Activated CD4-positive, alpha-beta memory T cell treated with anti-CD3 and anti-CD28 coated beads for 36 hours (primary cell): Measurements from ENCODE around the gene ANTXR2. TPM values are rescaled to one million over a fixed set of nuclear protein-coding genes. Genes with fewer than 3 reads are reported as not detected.

Experiments
- CTCF ChIA-PET: fragments of 350-600 bp; sonication (Branson Sonifier 250); formaldehyde crosslinking; loops from one replicate; lab custom pipeline; 2021; ENCODE audit warnings: antibody characterized with exemption, inconsistent platforms; lab: Charles Lee
- POLR2A ChIA-PET: fragments of 350-600 bp; sonication (Branson Sonifier 250); formaldehyde crosslinking; loops from one replicate; lab custom pipeline; 2021; ENCODE audit warnings: antibody characterized with exemption; lab: Charles Lee
- DNase-seq: peaks from one replicate; pipeline ENCODE4 v3.0.0-alpha.2; 2020
- H3K27ac Mint-ChIP-seq: one replicate; pipeline ENCODE4 v1.8.0; 2021; ENCODE audit warnings: mixed read lengths
- H3K27me3 Mint-ChIP-seq: one replicate; pipeline ENCODE4 v1.8.0; 2021; ENCODE audit warnings: mixed read lengths
- H3K36me3 Mint-ChIP-seq: one replicate; pipeline ENCODE4 v1.8.0; 2021; ENCODE audit warnings: mixed read lengths
- H3K4me1 Mint-ChIP-seq: one replicate; pipeline ENCODE4 v1.8.0; 2021; ENCODE audit warnings: low read depth, mixed read lengths
- H3K4me3 Mint-ChIP-seq: one replicate; pipeline ENCODE4 v1.8.0; 2021; ENCODE audit warnings: mild to moderate bottlenecking, mixed read lengths
- H3K9me3 Mint-ChIP-seq: one replicate; pipeline ENCODE4 v1.8.0; 2021; ENCODE audit warnings: mixed read lengths
- intact Hi-C: fragments of 100-400 bp; cut with micrococcal nuclease; formaldehyde crosslinking; loops from one replicate; pipeline ENCODE4 v1.15.1; 2023
- total RNA-seq, 2 experiments: library from RNA; stranded (reverse); gene quantifications; one replicate each; pipeline ENCODE4 v1.2.3, GENCODE V29; 2021

ANTXR2 gene
- total RNA-seq, 2 experiments from 2014 or later = 12.6 to 14.4 TPM

DNA sequence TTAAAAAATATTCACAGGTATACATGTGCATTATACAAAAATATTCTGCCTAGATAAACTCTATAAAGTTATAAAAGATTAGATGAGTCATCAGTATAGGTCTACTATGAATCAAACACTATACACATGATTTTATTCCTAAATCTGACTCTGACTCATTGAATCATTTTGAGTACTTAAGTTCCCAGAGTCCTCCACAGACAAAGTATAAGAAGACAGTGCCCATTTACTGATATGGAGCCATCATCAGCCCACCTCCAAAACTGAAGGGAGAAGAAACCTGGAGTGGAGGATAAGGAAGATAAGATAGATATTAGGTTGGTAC lies 28.7 kb upstream of the ANTXR2 start:
- H3K27ac Mint-ChIP-seq = no peak overlapping the region
- no peak for DNase-seq
- intact Hi-C loops = loop anchor here (2.0 kb wide), 1 partner anchor 23 kb away; no protein-coding TSS in a partner anchor
- peaks cover 3% of the 10 kb centered on the region for H3K36me3 Mint-ChIP-seq
- peaks cover 3% of the 10 kb centered on the region for H3K27me3 Mint-ChIP-seq
- ChIA-PET POLR2A (no interaction called here), CTCF (no interaction called here)
- peaks cover 4% of the 10 kb centered on the region for H3K9me3 Mint-ChIP-seq
- H3K4me1 Mint-ChIP-seq = peaks cover 9% of the 10 kb centered on the region
- no peak overlapping the region for H3K4me3 Mint-ChIP-seq

DNA sequence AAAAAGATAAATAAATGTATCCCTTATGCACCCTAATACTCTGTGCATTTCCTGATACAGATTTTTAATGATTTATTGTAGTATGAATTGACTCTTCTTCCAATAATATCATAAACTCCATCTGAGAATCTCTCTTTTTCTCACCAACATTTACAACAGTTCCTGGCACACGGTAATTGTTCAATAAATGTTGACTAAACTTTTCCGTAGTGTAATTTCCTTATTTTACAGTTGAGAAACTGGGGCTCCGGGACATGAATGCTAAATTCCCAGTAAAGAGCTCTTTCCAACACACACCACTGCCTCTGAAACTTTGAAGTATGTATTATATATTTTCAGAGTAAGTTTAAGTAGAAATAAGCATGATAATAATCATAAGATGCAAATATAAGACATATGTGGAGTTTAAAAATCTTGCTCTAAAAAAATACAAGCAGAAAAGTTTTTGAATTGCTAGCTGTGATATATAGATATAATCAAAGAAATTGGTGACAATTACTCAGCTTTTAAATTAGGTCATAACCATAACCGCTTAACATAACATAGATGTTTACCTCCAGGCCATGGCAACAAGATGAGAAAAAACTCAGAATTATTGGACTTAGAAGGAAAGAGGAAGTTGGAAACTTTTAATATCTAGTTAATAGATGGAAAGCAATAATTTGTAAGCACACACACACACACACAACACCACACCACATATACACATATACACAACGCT lies 28.2 kb upstream of the ANTXR2 start:
- peaks cover 9% of the 10 kb centered on the region for H3K4me1 Mint-ChIP-seq
- no peak overlapping the region for H3K27ac Mint-ChIP-seq
- H3K9me3 Mint-ChIP-seq = peaks cover under 1% of the 10 kb centered on the region
- peaks cover 3% of the 10 kb centered on the region for H3K27me3 Mint-ChIP-seq
- peaks cover 2% of the 10 kb centered on the region for H3K36me3 Mint-ChIP-seq
- intact Hi-C loops = loop anchor here (2.0 kb wide), 1 partner anchor 24 kb away; no protein-coding TSS in a partner anchor
- ChIA-PET POLR2A (no interaction called here), CTCF (interaction anchor here (1.3 kb wide), 1 partner anchor 84 kb away, joined by 4 read pairs; no protein-coding TSS in a partner anchor)
- no peak for DNase-seq
- no peak overlapping the region for H3K4me3 Mint-ChIP-seq

DNA sequence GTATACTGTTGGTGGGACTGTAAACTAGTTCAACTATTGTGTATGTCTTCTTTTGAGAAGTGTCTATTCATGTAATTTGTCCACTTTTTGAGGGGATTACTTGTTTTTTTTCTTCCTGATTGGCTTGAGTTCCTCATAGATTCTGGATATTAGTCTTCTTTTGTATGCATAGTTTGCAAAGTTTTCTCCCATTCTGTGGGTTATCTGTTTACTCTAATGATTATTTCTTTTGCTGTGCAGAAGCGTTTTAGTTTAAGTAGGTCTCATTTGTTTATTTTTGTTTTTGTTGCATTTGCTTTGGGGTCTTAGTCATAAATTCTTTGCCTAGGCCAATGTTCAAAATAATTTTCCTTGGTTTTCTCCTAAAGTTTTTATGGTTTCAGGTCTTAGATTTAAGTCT lies 26.6 kb upstream of the ANTXR2 start:
- intact Hi-C loops = loop anchor here (2.0 kb wide), 1 partner anchor 25 kb away; no protein-coding TSS in a partner anchor
- Mint-ChIP-seq H3K9me3 (no peaks in the 10 kb centered on the region), H3K27ac (no peak overlapping the region), H3K4me3 (no peak overlapping the region), H3K36me3 (no peaks in the 10 kb centered on the region), H3K4me1 (peaks cover 9% of the 10 kb centered on the region), H3K27me3 (peaks cover 3% of the 10 kb centered on the region)
- CTCF ChIA-PET = interaction anchor here (0.6 kb wide), 1 partner anchor 1236 kb away, joined by 3 read pairs; no protein-coding TSS in a partner anchor
- POLR2A ChIA-PET = no interaction called here
- DNase-seq = no peak

DNA sequence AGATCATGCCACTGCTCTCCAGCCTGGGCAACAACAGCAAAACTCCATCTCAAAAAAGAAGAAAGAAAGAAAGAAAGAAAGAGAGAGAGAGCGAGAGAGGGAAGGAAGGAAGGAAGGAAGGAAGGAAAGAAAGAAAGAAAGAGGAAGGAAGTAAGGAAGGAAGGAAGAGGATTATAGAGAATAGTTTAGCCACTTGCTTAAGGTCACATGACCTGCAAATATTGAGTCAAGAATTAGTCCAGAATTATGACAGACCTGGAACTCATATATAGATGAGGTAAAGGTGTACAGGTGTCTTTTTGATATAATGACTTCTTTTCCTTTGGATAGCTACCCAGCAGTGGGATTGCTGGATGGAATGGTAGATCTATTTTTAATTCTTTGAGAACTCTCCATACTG lies 25.6 kb upstream of the ANTXR2 start:
- peaks cover 9% of the 10 kb centered on the region for H3K4me1 Mint-ChIP-seq
- no peak overlapping the region for H3K27ac Mint-ChIP-seq
- no peaks in the 10 kb centered on the region for H3K36me3 Mint-ChIP-seq
- intact Hi-C loops = no loop called here
- peaks cover 3% of the 10 kb centered on the region for H3K27me3 Mint-ChIP-seq
- no peaks in the 10 kb centered on the region for H3K9me3 Mint-ChIP-seq
- no peak overlapping the region for H3K4me3 Mint-ChIP-seq
- ChIA-PET CTCF (no interaction called here), POLR2A (no interaction called here)
- DNase-seq = no peak

DNA sequence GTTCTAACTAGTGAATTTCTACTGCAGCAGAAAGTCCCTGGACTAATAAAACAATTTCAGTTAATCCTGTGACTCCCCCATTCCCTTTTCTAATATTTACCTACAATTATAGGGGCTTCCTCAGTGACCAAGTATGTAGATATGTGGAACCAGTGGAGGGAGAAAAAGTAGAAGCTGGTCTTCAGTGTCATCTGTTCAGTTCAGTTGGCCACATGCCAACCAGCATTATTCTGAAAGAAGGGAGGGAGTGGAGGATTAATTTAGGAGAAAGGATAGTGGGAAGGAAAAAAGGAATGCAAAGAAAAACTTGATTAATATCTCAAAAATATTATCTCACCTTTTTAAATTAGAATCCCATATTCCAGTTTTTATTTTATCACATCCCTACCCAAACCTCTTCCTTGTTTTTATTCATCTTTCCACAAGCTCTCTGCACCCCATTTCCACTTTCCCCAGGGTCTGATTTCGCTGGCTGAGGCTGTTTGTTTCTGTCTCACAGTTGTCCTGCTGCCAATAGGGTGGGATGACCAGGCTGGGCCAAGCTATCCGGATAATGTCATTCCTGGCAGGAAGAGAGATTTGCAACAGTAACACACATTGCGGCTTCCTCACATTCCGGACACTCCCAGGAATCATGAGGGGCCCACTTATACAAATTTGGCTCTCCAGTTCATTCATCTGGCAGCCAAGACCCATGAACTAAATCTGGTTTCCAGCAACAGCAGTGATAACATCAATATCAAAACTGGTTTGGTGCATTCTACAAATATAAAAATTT lies 24.6 kb upstream of the ANTXR2 start:
- no peak for DNase-seq
- Mint-ChIP-seq H3K27me3 (peaks cover 3% of the 10 kb centered on the region), H3K4me3 (no peak overlapping the region), H3K27ac (no peak overlapping the region), H3K9me3 (no peaks in the 10 kb centered on the region), H3K4me1 (peaks cover 10% of the 10 kb centered on the region), H3K36me3 (no peaks in the 10 kb centered on the region)
- ChIA-PET CTCF (no interaction called here), POLR2A (no interaction called here)
- intact Hi-C loops = no loop called here

DNA sequence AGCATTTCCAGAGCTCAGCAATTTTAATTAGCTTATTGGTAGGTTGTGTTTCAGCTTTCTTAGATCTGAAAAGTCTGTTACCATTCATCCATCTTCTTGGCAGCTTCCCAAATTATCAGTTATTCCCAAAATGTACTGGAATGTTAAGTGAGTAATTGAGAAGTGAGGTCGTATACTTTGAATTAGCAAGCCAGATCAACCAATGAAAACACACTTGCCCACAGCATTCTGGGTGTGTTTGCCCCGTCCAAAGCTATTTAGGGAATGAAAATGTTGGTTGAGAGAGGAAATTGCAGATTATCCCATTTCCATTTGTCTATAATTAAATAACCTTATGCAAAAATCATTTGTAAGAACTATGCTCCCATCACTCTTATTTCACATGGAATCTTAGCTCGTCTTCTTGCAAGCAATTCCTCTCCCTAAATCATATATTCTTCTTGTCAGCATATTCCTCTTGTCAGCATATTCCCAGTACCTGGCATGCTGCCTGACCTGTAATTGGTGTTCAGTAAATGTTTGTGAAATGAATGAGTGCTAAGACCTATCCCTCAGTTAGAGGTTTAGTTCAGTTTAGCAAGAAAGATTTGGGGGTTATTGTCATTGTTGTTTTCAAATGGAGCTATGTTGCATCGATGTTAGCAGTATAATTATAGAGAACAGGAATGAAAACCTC lies 23.3 kb upstream of the ANTXR2 start:
- no peak overlapping the region for H3K27ac Mint-ChIP-seq
- H3K36me3 Mint-ChIP-seq = no peaks in the 10 kb centered on the region
- peaks cover 3% of the 10 kb centered on the region for H3K27me3 Mint-ChIP-seq
- H3K4me3 Mint-ChIP-seq = no peak overlapping the region
- peaks cover 8% of the 10 kb centered on the region for H3K4me1 Mint-ChIP-seq
- POLR2A ChIA-PET = no interaction called here
- H3K9me3 Mint-ChIP-seq = no peaks in the 10 kb centered on the region
- DNase-seq = no peak
- CTCF ChIA-PET = no interaction called here
- intact Hi-C loops = no loop called here

DNA sequence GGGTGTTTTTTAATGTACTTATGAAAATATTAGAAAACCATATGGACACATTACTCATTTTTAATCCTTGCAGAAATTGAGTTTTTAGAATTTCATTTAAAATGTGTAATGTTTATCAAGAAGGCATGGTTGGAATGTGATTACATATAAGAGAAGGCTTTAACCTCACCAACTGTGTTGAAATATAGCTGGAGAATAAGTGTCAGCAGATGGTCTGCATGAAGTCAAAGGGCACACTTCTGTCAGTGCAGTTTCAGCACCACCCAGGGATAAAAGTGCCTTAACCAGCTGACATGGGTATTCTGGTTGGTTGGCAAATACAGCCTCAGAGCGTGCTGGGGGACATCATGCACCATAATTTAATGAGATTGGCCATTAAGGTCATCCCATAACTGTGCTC lies 21.2 kb upstream of the ANTXR2 start:
- DNase-seq = no peak
- POLR2A ChIA-PET = no interaction called here
- H3K4me1 Mint-ChIP-seq = peaks cover 8% of the 10 kb centered on the region
- H3K9me3 Mint-ChIP-seq = no peaks in the 10 kb centered on the region
- no peaks in the 10 kb centered on the region for H3K36me3 Mint-ChIP-seq
- H3K27me3 Mint-ChIP-seq = no peaks in the 10 kb centered on the region
- CTCF ChIA-PET = no interaction called here
- no peak overlapping the region for H3K27ac Mint-ChIP-seq
- intact Hi-C loops = no loop called here
- H3K4me3 Mint-ChIP-seq = no peak overlapping the region

DNA sequence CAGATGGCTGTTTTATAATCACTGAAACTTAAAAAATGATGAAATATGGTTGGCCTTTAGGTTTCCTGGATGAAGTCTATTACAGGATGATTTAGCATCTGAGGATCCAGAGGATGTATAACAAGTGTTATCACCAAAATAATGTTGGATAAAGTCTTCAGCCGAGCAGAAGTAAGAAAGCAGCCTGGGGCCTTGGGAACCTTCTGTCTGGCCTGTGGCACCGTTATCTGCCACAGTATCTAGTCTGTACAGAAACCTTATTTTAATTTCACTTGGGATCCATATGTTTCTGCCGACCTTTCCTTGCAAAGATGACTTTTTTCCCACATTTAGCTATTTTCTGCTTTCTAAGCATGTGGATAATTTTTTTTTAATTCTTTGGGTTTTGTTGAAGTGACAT lies 20.5 kb upstream of the ANTXR2 start:
- no peaks in the 10 kb centered on the region for H3K36me3 Mint-ChIP-seq
- no peak overlapping the region for H3K4me3 Mint-ChIP-seq
- H3K27ac Mint-ChIP-seq = no peak overlapping the region
- DNase-seq = no peak
- H3K9me3 Mint-ChIP-seq = no peaks in the 10 kb centered on the region
- no peaks in the 10 kb centered on the region for H3K27me3 Mint-ChIP-seq
- intact Hi-C loops = no loop called here
- peaks cover 8% of the 10 kb centered on the region for H3K4me1 Mint-ChIP-seq
- ChIA-PET CTCF (interaction anchor here (0.7 kb wide), 1 partner anchor 13 kb away, joined by 3 read pairs; no protein-coding TSS in a partner anchor), POLR2A (no interaction called here)

DNA sequence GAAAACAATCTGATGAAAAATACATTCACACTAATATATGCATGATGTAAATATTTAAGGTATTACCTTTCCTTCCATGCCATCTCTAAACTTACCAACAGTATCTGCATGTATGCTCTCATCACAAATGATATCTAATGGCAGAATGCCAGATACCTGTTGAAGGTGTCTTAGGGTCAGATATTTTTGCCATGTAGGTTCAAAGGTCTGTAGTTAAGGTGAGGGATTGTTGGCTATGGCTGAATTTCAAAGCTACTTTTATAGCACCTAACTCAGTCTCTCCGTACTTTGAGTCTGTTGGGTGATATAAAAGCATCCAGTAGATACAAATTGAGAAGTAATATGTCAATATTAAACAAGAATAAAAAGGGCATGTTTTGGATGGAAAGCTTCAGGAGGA lies 19.8 kb upstream of the ANTXR2 start:
- intact Hi-C loops = no loop called here
- H3K36me3 Mint-ChIP-seq = no peaks in the 10 kb centered on the region
- H3K9me3 Mint-ChIP-seq = no peaks in the 10 kb centered on the region
- peaks cover 8% of the 10 kb centered on the region for H3K4me1 Mint-ChIP-seq
- no peak for DNase-seq
- POLR2A ChIA-PET = no interaction called here
- H3K27ac Mint-ChIP-seq = no peak overlapping the region
- no peaks in the 10 kb centered on the region for H3K27me3 Mint-ChIP-seq
- CTCF ChIA-PET = interaction anchor here (0.7 to 1.2 kb wide), 2 partner anchors 14 to 175 kb away, joined by 3 to 4 read pairs; no protein-coding TSS in a partner anchor
- no peak overlapping the region for H3K4me3 Mint-ChIP-seq

DNA sequence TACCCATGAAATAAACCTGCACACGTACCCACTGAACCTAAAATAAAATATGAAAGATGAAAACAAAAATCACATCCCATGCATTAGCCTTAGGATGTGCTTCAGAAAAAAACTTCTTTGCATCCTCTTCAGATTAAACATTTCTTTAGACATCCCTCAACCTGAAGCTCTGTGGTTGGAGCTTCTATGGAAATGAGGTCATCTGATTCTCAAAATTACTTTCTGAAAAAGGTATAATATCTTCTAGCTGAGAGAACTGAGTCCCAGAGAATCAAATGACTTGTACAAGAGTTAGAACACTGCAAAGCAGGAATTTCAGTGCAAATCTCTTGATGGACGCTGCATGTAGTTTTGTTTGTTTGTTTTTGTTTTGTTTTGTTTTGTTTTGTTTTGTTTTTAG lies 19.1 kb upstream of the ANTXR2 start:
- CTCF ChIA-PET = interaction anchor here (1.2 kb wide), 1 partner anchor 175 kb away, joined by 4 read pairs; no protein-coding TSS in a partner anchor

DNA sequence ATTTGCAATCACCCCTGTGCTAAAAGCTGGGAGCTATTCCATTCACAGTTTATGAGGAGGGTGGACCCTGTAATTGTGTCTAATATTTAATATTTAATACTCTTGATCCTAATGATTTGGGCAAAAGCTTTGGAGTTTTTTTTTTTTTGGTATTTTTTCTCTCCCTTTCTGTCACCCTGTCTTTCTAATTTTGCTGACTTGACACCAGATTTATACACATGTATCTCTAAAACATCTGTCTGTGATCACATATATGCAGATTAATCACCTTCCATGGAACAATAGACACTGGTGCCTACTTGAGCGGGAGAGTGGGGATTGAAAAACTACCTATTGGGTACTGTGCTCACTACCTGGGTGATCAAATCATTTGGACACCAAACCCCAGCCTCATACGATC lies 18.7 kb upstream of the ANTXR2 start:
- Mint-ChIP-seq H3K27ac (no peak overlapping the region), H3K4me3 (no peak overlapping the region), H3K4me1 (peaks cover 8% of the 10 kb centered on the region), H3K9me3 (no peaks in the 10 kb centered on the region), H3K36me3 (no peaks in the 10 kb centered on the region), H3K27me3 (no peaks in the 10 kb centered on the region)
- intact Hi-C loops = no loop called here
- POLR2A ChIA-PET = no interaction called here
- CTCF ChIA-PET = interaction anchor here (1.2 to 2.3 kb wide), 2 partner anchors 13 to 174 kb away, joined by 4 to 9 read pairs; no protein-coding TSS in a partner anchor
- DNase-seq = no peak

More for the DNA sequence above, 19.1 kb upstream of the ANTXR2 start:
- Mint-ChIP-seq H3K4me3 (no peak overlapping the region), H3K36me3 (no peaks in the 10 kb centered on the region), H3K27me3 (no peaks in the 10 kb centered on the region), H3K9me3 (no peaks in the 10 kb centered on the region), H3K27ac (no peak overlapping the region), H3K4me1 (peaks cover 8% of the 10 kb centered on the region)
- POLR2A ChIA-PET = no interaction called here
- no peak for DNase-seq
- intact Hi-C loops = no loop called here

DNA sequence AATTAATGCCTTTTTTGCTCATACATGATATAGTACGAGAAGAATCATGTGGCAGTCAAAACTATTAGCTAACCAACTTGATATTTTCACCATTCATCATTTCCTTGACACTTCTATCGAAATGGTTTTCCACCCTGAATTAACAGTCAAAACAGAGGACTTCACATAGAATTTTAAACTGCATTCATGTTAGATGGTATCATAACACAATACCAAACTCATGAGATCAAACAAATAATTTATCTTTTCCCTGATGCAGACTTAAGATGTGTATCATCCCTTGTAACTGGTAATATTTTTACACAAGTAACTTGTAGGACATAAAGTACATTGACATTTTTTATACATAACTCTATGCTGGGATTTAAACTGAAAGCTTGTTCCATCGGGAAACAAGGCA lies 18.2 kb upstream of the ANTXR2 start:
- DNase-seq = no peak
- Mint-ChIP-seq H3K27me3 (no peaks in the 10 kb centered on the region), H3K36me3 (no peaks in the 10 kb centered on the region), H3K4me1 (peaks cover 8% of the 10 kb centered on the region), H3K9me3 (no peaks in the 10 kb centered on the region), H3K4me3 (no peak overlapping the region), H3K27ac (no peak overlapping the region)
- ChIA-PET CTCF (interaction anchor here (2.3 kb wide), 1 partner anchor 12 kb away, joined by 9 read pairs; no protein-coding TSS in a partner anchor), POLR2A (no interaction called here)
- intact Hi-C loops = no loop called here
